SK-N-SH treated with all-trans-retinoic acid at 6 μM for 48 hours (cell line): Measurements from ENCODE around the gene ELOVL2.

Experiments
- ATAC-seq: fragments of 200-7000 bp; cut with Tn5 transposase; 3 replicates; pipeline ENCODE4 v1.9.1; 2020; ENCODE audit warnings: mild to moderate bottlenecking, moderate library complexity
- ARNTL ChIP-seq: fragments of 450-650 bp; formaldehyde crosslinking; IDR thresholded peaks from 2 replicates; pipeline ENCODE4 v1.5.0; 2020; ENCODE audit warnings: low read depth, mild to moderate bottlenecking, moderate library complexity, borderline replicate concordance
- BACH2 ChIP-seq: fragments of 250-450 bp; sonication (Bioruptor Pico); IDR thresholded peaks from 2 replicates; pipeline ENCODE4 v1.9.0; 2021; ENCODE audit warnings: mild to moderate bottlenecking, borderline replicate concordance
- CSDC2 ChIP-seq: fragments of 250-450 bp; sonication (Bioruptor Pico); IDR thresholded peaks from 2 replicates; pipeline ENCODE4 v1.5.0; 2020; ENCODE audit warnings: mild to moderate bottlenecking, moderate library complexity
- ESRRG ChIP-seq: fragments of 250-450 bp; sonication (Bioruptor Pico); IDR thresholded peaks from 2 replicates; pipeline ENCODE4 v1.6.1; 2021; ENCODE audit warnings: mild to moderate bottlenecking
- GLIS3 ChIP-seq: fragments of 250-450 bp; sonication (Bioruptor Pico); IDR thresholded peaks from 2 replicates; pipeline ENCODE4 v1.5.0; 2020; ENCODE audit warnings: mild to moderate bottlenecking, moderate library complexity
- ISL1 ChIP-seq: fragments of 250-450 bp; sonication (Bioruptor Pico); IDR thresholded peaks from 2 replicates; pipeline ENCODE4 v2.1.2; 2022; ENCODE audit warnings: mild to moderate bottlenecking, moderate library complexity
- OSR1 ChIP-seq: fragments of 250-450 bp; sonication (Bioruptor Pico); IDR thresholded peaks from 2 replicates; pipeline ENCODE4 v1.8.0; 2022; ENCODE audit warnings: moderate library complexity, mild to moderate bottlenecking, inconsistent platforms
- PPARA ChIP-seq: fragments of 250-450 bp; sonication (Bioruptor Pico); IDR thresholded peaks from 2 replicates; pipeline ENCODE4 v1.5.0; 2020; ENCODE audit warnings: mild to moderate bottlenecking, borderline replicate concordance
- SNAI2 ChIP-seq: fragments of 250-450 bp; sonication (Bioruptor Pico); IDR thresholded peaks from 2 replicates; pipeline ENCODE4 v1.5.0; 2020; ENCODE audit warnings: mild to moderate bottlenecking, moderate library complexity
- TCF4 ChIP-seq: fragments of 250-450 bp; sonication (Bioruptor Pico); IDR thresholded peaks from 2 replicates; pipeline ENCODE4 v1.8.0; 2021; ENCODE audit warnings: mild to moderate bottlenecking, moderate library complexity, borderline replicate concordance
- TOX ChIP-seq: fragments of 250-450 bp; sonication (Bioruptor Pico); IDR thresholded peaks from 2 replicates; pipeline ENCODE4 v1.8.0; 2021; ENCODE audit warnings: mild to moderate bottlenecking, moderate library complexity, borderline replicate concordance
- ZC3H10 ChIP-seq: fragments of 250-450 bp; sonication (Bioruptor Pico); IDR thresholded peaks from 2 replicates; pipeline ENCODE4 v1.5.1; 2021; ENCODE audit warnings: mild to moderate bottlenecking, moderate library complexity
- ZFP3 ChIP-seq: fragments of 250-450 bp; sonication (Bioruptor Pico); IDR thresholded peaks from 2 replicates; pipeline ENCODE4 v1.5.0; 2020; ENCODE audit warnings: mild to moderate bottlenecking, moderate library complexity
- ZFP30 ChIP-seq: fragments of 450-650 bp; formaldehyde crosslinking; IDR thresholded peaks from 2 replicates; pipeline ENCODE4 v1.5.0; 2022; ENCODE audit warnings: mild to moderate bottlenecking, moderate library complexity
- ZNF565 ChIP-seq: fragments of 450-650 bp; formaldehyde crosslinking; conservative IDR thresholded peaks from 2 replicates; pipeline ENCODE4 v1.5.0; 2020; ENCODE audit warnings: low read depth, mild to moderate bottlenecking, moderate library complexity
- ZNF70 ChIP-seq: fragments of 450-650 bp; formaldehyde crosslinking; IDR thresholded peaks from 2 replicates; pipeline ENCODE4 v1.5.0; 2020; ENCODE audit warnings: mild to moderate bottlenecking, moderate library complexity
- ZNF8 ChIP-seq: fragments of 450-650 bp; formaldehyde crosslinking; IDR thresholded peaks from 2 replicates; pipeline ENCODE4 v1.5.0; 2020; ENCODE audit warnings: mild to moderate bottlenecking, moderate library complexity
- TF ChIP-seq, protein P1 (sequence below): fragments of 250-450 bp; sonication (Bioruptor Pico); IDR thresholded peaks from 2 replicates; pipeline ENCODE4 v1.8.0; 2021; ENCODE audit warnings: low read depth, mild to moderate bottlenecking, moderate library complexity, borderline replicate concordance
- TF ChIP-seq, protein P2 (sequence below): fragments of 250-450 bp; sonication (Bioruptor Pico); IDR thresholded peaks from 2 replicates; pipeline ENCODE4 v1.5.1; 2020; ENCODE audit warnings: low read depth, mild to moderate bottlenecking, moderate library complexity
- TF ChIP-seq, protein P3 (sequence below): fragments of 250-450 bp; sonication (Bioruptor Pico); IDR thresholded peaks from 2 replicates; pipeline ENCODE4 v1.8.0; 2020; ENCODE audit warnings: mild to moderate bottlenecking, moderate library complexity, borderline replicate concordance
- TF ChIP-seq, protein P4 (sequence below): fragments of 250-450 bp; sonication (Bioruptor Pico); IDR thresholded peaks from 2 replicates; pipeline ENCODE4 v1.5.0; 2020; ENCODE audit warnings: mild to moderate bottlenecking, moderate library complexity

Gene ELOVL2

DNA sequence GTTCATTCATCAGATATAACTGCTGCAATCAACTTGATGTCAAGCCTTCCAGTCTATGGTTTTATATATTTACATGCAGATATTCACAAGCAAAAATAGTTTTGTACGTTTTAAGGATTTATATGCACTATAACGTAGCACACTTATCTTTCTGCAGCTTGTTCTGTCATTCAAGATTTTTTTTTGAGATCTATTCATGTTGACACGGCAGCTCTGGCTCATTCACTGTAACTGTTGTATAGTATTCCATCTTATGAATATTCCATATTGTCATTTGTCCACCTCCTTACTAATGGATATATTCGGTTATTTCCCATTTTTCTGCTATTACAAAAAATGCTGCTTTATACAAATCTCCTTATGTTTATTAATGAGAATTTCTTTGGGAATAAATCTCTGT lies 13.2 kb downstream of the ELOVL2 start:
- TF ChIP-seq CSDC2 (CRISPR knock-in tag) (no peak), ZC3H10 (CRISPR knock-in tag) (no peak), OSR1 (CRISPR knock-in tag) (no peak), ESRRG (CRISPR knock-in tag) (no peak), ZNF70 (no peak), SNAI2 (CRISPR knock-in tag) (no peak), GLIS3 (no peak), BACH2 (CRISPR knock-in tag) (no peak), ARNTL (no peak), TOX (CRISPR knock-in tag) (no peak), ZFP3 (CRISPR knock-in tag) (no peak), PPARA (CRISPR knock-in tag) (no peak)
- TF ChIP-seq, protein P1, sequence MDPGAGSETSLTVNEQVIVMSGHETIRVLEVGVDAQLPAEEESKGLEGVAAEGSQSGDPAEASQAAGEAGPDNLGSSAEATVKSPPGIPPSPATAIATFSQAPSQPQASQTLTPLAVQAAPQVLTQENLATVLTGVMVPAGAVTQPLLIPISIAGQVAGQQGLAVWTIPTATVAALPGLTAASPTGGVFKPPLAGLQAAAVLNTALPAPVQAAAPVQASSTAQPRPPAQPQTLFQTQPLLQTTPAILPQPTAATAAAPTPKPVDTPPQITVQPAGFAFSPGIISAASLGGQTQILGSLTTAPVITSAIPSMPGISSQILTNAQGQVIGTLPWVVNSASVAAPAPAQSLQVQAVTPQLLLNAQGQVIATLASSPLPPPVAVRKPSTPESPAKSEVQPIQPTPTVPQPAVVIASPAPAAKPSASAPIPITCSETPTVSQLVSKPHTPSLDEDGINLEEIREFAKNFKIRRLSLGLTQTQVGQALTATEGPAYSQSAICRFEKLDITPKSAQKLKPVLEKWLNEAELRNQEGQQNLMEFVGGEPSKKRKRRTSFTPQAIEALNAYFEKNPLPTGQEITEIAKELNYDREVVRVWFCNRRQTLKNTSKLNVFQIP (CRISPR knock-in tag), result no peak
- TF ChIP-seq, protein P2, sequence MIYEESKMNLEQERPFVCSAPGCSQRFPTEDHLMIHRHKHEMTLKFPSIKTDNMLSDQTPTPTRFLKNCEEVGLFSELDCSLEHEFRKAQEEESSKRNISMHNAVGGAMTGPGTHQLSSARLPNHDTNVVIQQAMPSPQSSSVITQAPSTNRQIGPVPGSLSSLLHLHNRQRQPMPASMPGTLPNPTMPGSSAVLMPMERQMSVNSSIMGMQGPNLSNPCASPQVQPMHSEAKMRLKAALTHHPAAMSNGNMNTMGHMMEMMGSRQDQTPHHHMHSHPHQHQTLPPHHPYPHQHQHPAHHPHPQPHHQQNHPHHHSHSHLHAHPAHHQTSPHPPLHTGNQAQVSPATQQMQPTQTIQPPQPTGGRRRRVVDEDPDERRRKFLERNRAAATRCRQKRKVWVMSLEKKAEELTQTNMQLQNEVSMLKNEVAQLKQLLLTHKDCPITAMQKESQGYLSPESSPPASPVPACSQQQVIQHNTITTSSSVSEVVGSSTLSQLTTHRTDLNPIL (CRISPR knock-in tag), result no peak

DNA sequence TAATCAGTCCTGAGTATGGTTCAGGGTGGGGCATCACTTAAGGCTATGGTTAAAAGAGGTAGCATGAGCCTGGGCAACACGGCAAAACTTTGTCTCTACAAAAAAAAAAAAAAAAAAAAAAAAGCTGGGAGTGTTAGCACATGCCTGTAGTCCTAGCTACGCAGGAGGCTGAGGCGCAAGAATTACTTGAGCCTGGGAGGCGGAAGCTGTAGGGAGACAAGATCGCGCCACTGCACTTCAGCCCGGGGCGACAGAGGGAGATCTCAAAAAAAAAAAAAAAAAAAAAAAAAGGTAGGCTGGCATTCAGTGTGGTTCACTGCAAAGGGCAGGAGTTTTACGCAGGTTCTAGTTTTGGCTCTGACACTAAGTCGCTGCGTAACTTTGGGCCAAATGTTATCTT lies 15.1 kb downstream of the ELOVL2 start:
- TF ChIP-seq BACH2 (CRISPR knock-in tag) (no peak), GLIS3 (no peak), ESRRG (CRISPR knock-in tag) (no peak), SNAI2 (CRISPR knock-in tag) (no peak), ZNF565 (CRISPR knock-in tag) (no peak)
- TF ChIP-seq, protein P3, sequence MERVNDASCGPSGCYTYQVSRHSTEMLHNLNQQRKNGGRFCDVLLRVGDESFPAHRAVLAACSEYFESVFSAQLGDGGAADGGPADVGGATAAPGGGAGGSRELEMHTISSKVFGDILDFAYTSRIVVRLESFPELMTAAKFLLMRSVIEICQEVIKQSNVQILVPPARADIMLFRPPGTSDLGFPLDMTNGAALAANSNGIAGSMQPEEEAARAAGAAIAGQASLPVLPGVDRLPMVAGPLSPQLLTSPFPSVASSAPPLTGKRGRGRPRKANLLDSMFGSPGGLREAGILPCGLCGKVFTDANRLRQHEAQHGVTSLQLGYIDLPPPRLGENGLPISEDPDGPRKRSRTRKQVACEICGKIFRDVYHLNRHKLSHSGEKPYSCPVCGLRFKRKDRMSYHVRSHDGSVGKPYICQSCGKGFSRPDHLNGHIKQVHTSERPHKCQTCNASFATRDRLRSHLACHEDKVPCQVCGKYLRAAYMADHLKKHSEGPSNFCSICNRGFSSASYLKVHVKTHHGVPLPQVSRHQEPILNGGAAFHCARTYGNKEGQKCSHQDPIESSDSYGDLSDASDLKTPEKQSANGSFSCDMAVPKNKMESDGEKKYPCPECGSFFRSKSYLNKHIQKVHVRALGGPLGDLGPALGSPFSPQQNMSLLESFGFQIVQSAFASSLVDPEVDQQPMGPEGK (CRISPR knock-in tag), result no peak
- TF ChIP-seq, protein P1 (CRISPR knock-in tag), result no peak
- TF ChIP-seq, protein P2 (CRISPR knock-in tag), result no peak
- no peak for ATAC-seq

More for the DNA sequence above, 13.2 kb downstream of the ELOVL2 start:
- no peak for ATAC-seq

- TF ChIP-seq OSR1 (CRISPR knock-in tag), result no peak
- TF ChIP-seq CSDC2 (CRISPR knock-in tag), result no peak
- no peak for TF ChIP-seq ZFP3 (CRISPR knock-in tag)
- TF ChIP-seq ZC3H10 (CRISPR knock-in tag), result no peak
- no peak for TF ChIP-seq ZNF8 (CRISPR knock-in tag)
- TF ChIP-seq TCF4, result no peak
- no peak for TF ChIP-seq ZNF70
- no peak for TF ChIP-seq SNAI2 (CRISPR knock-in tag)
- TF ChIP-seq, protein P1 (CRISPR knock-in tag), result no peak
- TF ChIP-seq ESRRG (CRISPR knock-in tag), result no peak
- no peak for TF ChIP-seq ARNTL
- no peak for TF ChIP-seq BACH2 (CRISPR knock-in tag)
- TF ChIP-seq, protein P2 (CRISPR knock-in tag), result no peak
- TF ChIP-seq, protein P4, sequence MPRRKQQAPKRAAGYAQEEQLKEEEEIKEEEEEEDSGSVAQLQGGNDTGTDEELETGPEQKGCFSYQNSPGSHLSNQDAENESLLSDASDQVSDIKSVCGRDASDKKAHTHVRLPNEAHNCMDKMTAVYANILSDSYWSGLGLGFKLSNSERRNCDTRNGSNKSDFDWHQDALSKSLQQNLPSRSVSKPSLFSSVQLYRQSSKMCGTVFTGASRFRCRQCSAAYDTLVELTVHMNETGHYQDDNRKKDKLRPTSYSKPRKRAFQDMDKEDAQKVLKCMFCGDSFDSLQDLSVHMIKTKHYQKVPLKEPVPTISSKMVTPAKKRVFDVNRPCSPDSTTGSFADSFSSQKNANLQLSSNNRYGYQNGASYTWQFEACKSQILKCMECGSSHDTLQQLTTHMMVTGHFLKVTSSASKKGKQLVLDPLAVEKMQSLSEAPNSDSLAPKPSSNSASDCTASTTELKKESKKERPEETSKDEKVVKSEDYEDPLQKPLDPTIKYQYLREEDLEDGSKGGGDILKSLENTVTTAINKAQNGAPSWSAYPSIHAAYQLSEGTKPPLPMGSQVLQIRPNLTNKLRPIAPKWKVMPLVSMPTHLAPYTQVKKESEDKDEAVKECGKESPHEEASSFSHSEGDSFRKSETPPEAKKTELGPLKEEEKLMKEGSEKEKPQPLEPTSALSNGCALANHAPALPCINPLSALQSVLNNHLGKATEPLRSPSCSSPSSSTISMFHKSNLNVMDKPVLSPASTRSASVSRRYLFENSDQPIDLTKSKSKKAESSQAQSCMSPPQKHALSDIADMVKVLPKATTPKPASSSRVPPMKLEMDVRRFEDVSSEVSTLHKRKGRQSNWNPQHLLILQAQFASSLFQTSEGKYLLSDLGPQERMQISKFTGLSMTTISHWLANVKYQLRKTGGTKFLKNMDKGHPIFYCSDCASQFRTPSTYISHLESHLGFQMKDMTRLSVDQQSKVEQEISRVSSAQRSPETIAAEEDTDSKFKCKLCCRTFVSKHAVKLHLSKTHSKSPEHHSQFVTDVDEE, result no peak
- no peak for TF ChIP-seq ISL1 (CRISPR knock-in tag)
- TF ChIP-seq ZFP30 (CRISPR knock-in tag), result no peak
- no peak for TF ChIP-seq TOX (CRISPR knock-in tag)
- TF ChIP-seq, all 23 proteins: peak for 0
- ATAC-seq, result no peak
These were observed 16.5 kb downstream of the ELOVL2 start for GRCh38 chr6:11027565-11028110.
